SK-N-MC (cell line): ENCODE measurements around the gene RAD50.

Experiments used
- DNase-seq: peaks from one replicate; pipeline ENCODE4 v3.0.0-alpha.2; 2011; ENCODE audit warnings: low read depth, low spot score
- H3K27ac ChIP-seq: fragments of 200-600 bp; sonication (generic); 2 replicates; pipeline ENCODE4 v1.5.1; 2016; ENCODE audit warnings: mixed run types
- H3K36me3 ChIP-seq: fragments of 200-600 bp; sonication (generic); 2 replicates; pipeline ENCODE4 v1.6.1; 2017; ENCODE audit warnings: antibody characterized with exemption, low read length, mixed read lengths; ENCODE audit not compliant: insufficient read depth
- H3K4me3 ChIP-seq: fragments of 200-600 bp; sonication (generic); 2 replicates; pipeline ENCODE4 v1.5.1; 2016
- H3K9ac ChIP-seq: fragments of 200-600 bp; sonication (generic); 2 replicates; pipeline ENCODE4 v1.8.0; 2017; ENCODE audit warnings: mixed run types, mixed read lengths; ENCODE audit not compliant: insufficient read length
- H3K9me3 ChIP-seq: fragments of 200-600 bp; sonication (generic); 2 replicates; pipeline ENCODE4 v1.6.1; 2017; ENCODE audit warnings: low read depth, mild to moderate bottlenecking, antibody characterized with exemption, low read length, moderate library complexity, mixed read lengths
- EZH2 ChIP-seq: fragments of 200-600 bp; sonication (generic); IDR thresholded peaks from one replicate; pipeline ENCODE4 v1.6.1; 2017; ENCODE audit warnings: antibody characterized with exemption
- FOXP2 ChIP-seq: optimal IDR thresholded peaks from 2 replicates; pipeline ENCODE3; 2011; ENCODE audit warnings: mild to moderate bottlenecking, moderate library complexity; ENCODE audit not compliant: insufficient read depth; ENCODE audit errors: extremely low read length, control extremely low read depth
- POLR2AphosphoS5 ChIP-seq: IDR thresholded peaks from 2 replicates; pipeline ENCODE4 v1.6.1; 2012; ENCODE audit warnings: mild to moderate bottlenecking, low read depth, low read length, borderline replicate concordance

Gene RAD50

DNA sequence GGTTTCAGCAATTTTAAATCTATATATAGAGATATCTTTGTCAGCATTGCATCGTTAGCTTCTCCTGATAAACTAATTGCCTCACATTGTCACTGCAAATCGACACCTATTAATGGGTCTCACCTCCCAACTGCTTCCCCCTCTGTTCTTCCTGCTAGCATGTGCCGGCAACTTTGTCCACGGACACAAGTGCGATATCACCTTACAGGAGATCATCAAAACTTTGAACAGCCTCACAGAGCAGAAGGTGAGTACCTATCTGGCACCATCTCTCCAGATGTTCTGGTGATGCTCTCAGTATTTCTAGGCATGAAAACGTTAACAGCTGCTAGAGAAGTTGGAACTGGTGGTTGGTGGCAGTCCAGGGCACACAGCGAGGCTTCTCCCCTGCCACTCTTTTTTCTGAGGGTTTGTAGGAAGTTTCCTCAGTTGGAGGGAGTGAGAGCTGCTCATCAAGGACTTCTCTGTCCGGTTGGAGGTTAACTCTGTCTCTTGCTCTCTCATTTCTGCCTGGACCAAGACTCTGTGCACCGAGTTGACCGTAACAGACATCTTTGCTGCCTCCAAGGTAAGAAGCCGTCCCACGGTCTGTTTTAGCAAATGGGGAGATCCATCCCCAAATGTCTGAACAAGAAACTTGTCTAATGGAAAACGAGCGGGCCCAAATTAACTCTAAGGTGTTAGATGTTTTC, 117.3 kb downstream of the RAD50 start, which contains the start of gene IL4:
Gene IL4, plus strand, starts transcription at position 51 of the 692 bp plus-strand sequence. Its CDS starts 62 bp downstream, at position 113.
- no peak within 1 kb of the TSS for H3K4me3 ChIP-seq
- no peak within 1 kb of the TSS for H3K9ac ChIP-seq
- H3K9me3 ChIP-seq = no peaks in the 10 kb centered on the region
- no peaks in the 10 kb centered on the region for H3K36me3 ChIP-seq
- no peak within 1 kb of the TSS for H3K27ac ChIP-seq
- TF ChIP-seq EZH2 = no peak
- no peak for DNase-seq

DNA sequence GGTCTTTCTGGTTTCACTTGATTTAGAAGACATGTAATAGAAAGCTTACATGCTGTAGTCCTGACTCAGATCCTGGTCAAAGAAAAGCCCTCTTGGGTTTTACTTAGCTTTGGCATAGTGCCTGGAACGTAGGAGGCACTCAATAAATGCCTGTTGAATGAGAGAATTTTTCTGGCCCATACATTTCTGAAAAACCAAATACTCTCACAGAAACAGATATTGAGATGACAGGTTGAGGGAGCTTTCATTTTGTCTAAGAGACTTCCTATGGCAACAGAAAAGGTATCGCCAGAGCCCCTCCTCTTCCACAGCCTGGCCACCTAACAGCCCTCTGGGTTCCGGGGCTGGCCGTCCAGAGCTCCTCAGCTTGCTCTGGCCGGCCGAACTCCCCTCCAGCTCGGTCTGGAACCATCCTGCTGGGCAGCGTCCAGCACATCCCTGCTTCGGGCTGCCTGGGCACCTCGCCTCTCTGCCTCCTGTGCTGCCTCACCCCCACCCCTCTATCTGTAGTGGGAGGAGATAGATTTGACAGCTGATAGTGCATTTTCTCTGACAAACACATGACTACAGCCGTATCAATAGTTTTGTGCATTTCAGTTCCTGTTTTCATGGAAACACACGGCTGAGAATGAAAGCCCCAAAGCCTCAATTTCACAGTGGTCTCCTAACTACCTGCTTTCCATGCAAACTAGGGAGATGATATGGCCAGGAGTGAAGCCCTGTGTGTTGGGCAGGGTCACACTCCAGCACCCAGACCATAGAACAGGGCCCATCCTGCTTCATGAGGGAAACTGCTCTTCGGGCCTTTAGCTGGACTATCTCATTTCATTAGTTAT, 118.1 kb downstream of the RAD50 start:
- Histone ChIP-seq H3K4me3 (no peak overlapping the region), H3K9ac (no peak overlapping the region), H3K36me3 (no peaks in the 10 kb centered on the region), H3K27ac (no peak overlapping the region), H3K9me3 (no peaks in the 10 kb centered on the region)
- no peak for DNase-seq
- no peak for TF ChIP-seq FOXP2
- TF ChIP-seq EZH2 = no peak
- no peak for TF ChIP-seq POLR2AphosphoS5

DNA sequence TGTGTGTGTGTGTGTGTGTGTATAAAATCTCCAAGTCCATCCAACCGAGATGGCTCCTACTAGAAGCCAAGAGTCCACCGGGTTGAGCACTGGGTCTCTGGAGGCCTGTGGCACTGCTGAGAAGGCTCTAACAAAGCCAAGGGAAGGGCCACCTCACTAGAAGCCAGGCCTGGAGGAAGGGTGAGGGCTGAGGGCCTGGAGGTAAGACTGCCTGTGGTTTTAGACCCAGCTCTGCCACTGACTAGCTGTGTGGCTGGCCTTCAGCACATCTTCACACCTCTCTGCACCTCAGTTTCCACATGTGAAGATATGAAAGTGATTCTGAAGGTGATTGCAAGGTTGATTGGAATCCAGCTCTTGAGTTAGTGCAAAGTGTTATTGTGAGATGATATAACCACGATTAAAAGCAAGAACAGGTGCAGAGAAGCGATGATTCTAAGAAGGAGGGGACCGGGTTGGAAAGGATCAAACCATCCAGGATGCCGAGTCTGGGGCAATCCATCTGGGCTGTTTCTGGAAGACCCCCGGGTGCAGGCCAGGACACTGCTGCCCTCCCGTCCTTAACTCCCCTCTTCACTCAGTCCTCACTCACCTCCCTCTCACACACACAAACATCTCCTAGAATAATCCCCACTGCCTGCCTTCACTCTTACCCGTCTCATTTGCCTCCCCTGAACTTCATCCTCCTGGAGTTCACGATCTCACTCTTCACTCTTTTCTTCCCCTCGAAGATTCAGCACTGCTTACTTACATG, 119.3 kb downstream of the RAD50 start:
- no peaks in the 10 kb centered on the region for H3K9me3 ChIP-seq
- H3K27ac ChIP-seq = no peak overlapping the region
- H3K9ac ChIP-seq = no peak overlapping the region
- no peak for TF ChIP-seq EZH2
- no peak for TF ChIP-seq POLR2AphosphoS5
- no peak for TF ChIP-seq FOXP2
- DNase-seq = no peak
- H3K36me3 ChIP-seq = no peaks in the 10 kb centered on the region
- H3K4me3 ChIP-seq = no peak overlapping the region

DNA sequence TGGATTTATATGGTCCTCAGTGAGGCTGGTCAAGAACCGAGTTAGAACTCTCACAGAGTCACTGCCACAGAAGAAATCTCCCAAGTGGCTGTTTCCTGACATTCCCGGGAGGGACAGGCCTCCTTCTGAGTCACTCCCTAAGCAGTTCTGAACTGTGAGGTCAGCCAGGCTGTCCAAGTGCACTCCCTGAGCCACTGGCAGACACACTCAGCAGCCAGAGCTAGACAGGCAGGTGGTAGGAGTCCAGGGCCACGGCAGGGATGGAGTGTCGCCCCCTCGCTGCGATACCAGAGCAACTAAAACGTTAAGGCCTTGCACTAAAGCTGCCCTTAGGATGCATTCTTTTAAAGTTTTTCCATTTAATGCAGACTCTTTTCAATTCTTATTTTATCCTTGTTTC, 120.4 kb downstream of the RAD50 start:
- Histone ChIP-seq H3K27ac (no peak overlapping the region), H3K36me3 (no peaks in the 10 kb centered on the region), H3K9me3 (no peaks in the 10 kb centered on the region), H3K4me3 (no peak overlapping the region), H3K9ac (no peak overlapping the region)
- TF ChIP-seq POLR2AphosphoS5 (no peak), FOXP2 (no peak), EZH2 (no peak)
- DNase-seq = no peak

DNA sequence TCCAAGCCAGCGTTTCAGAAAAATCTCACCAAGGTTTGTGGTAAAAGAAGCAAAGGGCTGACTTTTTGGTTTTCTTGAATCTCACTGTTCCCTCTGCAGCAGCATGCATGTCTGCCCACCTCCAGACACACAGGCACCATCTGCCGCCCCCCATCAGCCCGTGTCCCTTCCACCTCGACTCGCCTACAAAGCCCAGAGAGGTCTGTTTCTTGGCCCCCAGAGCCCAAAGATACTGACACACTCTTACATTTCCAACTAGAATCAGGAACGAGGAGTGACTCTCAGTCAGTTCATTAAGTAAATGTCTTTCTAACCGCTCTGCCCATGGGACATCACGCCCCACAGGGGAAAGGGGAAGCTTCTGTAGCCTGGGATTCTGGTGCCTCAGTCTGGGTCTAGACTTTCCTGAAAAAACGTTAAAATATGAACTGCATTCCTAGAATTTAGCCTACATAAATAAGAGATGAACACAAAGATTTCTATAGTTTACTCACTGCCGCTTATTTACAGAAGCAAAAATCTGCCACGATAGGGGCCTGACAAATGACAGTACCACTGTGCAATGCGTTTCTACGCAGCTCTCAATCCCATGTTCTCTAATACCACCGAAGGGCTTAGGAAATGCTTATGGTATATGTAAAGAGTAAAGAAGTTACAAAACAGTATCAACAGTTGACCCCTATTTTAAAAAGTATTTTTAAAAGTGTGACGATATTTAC, 121.1 kb downstream of the RAD50 start:
- H3K27ac ChIP-seq = no peak overlapping the region

DNA sequence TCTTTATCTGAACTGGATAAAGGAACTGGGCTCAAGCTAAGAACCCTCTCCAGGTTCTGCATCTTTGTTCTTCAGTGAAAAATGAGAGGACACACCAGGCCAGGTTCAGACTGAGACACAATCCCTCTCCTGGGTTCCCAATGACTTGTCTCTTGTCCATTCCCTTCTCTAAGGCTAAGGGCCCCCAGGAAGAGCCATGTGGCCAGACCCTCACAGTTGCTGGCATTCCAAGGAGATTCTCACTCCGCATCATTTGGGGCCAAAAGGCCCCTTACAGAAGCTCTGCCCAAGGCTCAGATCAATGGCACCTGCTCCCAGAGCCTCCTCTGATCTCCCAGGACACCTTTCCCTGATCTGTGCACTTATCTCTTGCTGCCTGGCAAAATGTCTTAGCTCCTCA, 122.0 kb downstream of the RAD50 start:
- Histone ChIP-seq H3K9me3 (no peaks in the 10 kb centered on the region), H3K27ac (no peak overlapping the region), H3K9ac (no peak overlapping the region), H3K4me3 (no peak overlapping the region), H3K36me3 (no peaks in the 10 kb centered on the region)
- no peak for TF ChIP-seq FOXP2
- no peak for TF ChIP-seq POLR2AphosphoS5
- TF ChIP-seq EZH2 = no peak
- DNase-seq = no peak

More for the DNA sequence above, 121.1 kb downstream of the RAD50 start:
- TF ChIP-seq POLR2AphosphoS5 (no peak), FOXP2 (no peak), EZH2 (no peak)
- Histone ChIP-seq H3K4me3 (no peak overlapping the region), H3K36me3 (no peaks in the 10 kb centered on the region), H3K9me3 (no peaks in the 10 kb centered on the region), H3K9ac (no peak overlapping the region)
- DNase-seq = no peak

DNA sequence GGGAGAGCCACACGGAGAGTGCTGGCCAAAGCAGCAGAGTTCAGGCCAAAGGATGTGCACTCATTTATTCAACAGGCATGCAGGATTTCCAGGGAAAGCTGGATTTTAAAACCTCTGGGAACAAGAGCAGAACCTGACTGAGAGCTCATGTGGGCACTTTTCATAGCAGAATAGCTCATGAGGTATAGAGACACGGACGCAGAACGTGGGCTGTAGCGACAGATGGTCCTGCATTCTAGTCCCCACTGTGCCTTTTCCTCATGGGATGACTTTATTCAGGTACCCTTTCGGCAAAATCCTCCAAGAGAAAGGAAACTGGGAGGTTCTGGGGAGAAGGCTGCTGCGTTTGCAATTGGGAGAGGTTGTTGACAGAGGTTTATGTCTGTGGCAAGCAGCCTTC, 122.4 kb downstream of the RAD50 start:
- Histone ChIP-seq H3K9ac (no peak overlapping the region), H3K4me3 (no peak overlapping the region), H3K36me3 (no peaks in the 10 kb centered on the region), H3K9me3 (no peaks in the 10 kb centered on the region), H3K27ac (no peak overlapping the region)
- no peak for TF ChIP-seq EZH2
- no peak for TF ChIP-seq POLR2AphosphoS5
- TF ChIP-seq FOXP2 = no peak
- DNase-seq = no peak
